SW 1271 (cell line): Measurements from ENCODE around the gene PPFIA4.

Experiments
- DNase-seq, 2 experiments: peaks; one replicate each; lab custom pipeline; 2025; lab: John Stamatoyannopoulos, UW

The PPFIA4 gene

GRCh38 chr1:203099805-203100515, 73.7 kb downstream of the PPFIA4 start:
- DNase-seq = no peak

DNA sequence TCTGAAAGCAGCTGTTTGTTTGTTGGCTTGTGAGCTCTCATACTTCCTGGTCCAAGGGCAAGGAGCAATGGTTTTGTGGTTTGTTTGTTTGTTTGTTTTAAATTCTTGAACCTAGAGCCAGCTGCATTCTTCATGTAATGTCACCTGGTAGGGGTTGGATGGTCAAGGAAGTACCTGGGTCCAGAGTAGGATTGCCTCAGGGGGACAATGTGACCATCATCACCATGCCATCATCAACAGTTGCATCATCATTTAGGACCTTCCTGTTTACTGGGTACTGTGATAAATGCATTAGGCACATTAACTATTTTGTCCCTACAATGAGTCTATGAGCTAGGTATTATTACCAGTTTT, 74.2 kb downstream of the PPFIA4 start:
- no peak for DNase-seq

DNA sequence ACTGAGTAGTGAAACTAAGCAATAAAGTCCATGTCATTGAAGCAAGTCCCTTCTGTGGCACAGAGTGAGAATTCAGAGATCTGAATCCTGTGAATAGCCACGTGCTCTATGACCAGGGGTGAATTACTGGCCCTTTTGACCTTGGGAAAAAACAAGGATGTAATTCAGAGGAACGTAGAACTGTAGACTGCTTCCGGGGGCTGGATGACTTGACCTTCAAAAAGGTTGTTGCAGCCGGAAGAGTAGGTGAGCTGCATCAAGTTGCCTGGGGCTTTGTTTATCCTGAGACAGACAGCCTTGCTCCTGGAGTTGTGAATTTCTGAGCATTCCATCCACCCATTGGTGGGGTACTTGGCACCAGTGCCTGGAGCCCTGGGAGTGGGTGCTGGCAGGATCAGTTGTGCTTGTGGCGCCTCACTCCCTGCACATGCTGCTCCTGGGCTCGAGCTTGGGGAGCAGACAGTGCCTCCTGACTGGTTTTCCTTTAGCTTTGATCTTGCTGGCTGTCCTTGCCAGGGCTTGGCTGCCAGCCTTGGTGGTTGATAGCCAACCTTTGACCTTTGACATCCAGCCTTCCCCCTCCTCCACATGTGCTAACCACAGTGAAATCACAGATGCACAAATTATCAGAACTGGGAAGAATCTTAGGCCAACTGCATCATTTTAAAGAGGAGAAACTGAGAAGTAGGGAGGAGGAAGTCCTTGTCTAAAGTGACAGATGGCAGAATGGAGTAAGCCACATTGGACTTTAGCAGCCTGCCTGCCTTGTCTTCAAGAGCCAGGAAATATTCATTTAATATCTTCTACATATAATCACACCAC, 75.7 kb downstream of the PPFIA4 start:
- DNase-seq = no peak

DNA sequence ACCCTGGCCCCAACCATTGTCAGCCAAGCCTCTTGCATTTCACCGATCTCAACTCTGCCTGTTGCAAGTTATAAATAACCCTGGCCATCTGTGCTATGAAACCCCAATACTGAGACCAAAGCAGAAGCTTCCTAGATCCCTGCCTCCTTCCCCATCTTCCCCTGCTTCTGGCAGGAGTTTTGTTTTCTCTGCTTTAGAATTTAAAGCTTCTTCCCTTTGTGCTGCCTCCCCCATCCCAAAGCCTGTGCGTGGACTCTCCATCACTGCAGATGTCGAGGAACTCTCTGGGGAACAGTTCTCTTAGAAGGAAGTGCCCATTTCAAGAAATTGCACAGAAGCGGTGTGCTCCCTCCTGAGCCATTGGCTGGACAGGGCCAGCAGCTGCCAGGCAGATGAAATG, 76.9 kb downstream of the PPFIA4 start:
- no peak for DNase-seq

- no peak for DNase-seq
Measured at GRCh38 chr1:203103829-203104495, 77.7 kb downstream of the PPFIA4 start.

GRCh38 chr1:203104789-203105390, 78.6 kb downstream of the PPFIA4 start:
- DNase-seq = no peak

GRCh38 chr1:203112475-203112874, 86.2 kb downstream of the PPFIA4 start:
- DNase-seq = no peak

DNA sequence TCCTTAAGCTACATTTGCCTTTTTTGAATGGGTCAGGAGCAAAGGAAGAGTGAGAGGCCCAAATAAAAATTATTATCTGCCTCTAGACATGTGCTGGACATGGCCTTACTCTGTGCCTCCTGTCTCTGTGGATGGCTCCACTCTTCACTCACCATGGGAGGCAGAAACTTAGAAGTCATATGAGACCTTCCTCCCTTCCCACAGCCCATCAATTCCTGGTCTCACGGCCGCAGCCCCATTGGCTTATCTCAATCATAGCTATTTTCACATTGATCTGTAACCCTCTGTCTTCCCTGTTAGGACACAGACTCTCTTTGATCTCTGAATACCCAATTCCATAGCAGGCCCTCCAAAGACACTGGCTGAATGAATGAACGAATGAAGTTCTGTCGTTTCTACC, 87.0 kb downstream of the PPFIA4 start:
- no peak for DNase-seq

- no peak for DNase-seq
Measured at GRCh38 chr1:203114202-203114601, 87.9 kb downstream of the PPFIA4 start.

- no peak for DNase-seq
Measured at GRCh38 chr1:203116091-203116820, 90.0 kb downstream of the PPFIA4 start.

GRCh38 chr1:203117611-203118575, 91.6 kb downstream of the PPFIA4 start:
- peak; percentile 8 to 17 for DNase-seq

DNA sequence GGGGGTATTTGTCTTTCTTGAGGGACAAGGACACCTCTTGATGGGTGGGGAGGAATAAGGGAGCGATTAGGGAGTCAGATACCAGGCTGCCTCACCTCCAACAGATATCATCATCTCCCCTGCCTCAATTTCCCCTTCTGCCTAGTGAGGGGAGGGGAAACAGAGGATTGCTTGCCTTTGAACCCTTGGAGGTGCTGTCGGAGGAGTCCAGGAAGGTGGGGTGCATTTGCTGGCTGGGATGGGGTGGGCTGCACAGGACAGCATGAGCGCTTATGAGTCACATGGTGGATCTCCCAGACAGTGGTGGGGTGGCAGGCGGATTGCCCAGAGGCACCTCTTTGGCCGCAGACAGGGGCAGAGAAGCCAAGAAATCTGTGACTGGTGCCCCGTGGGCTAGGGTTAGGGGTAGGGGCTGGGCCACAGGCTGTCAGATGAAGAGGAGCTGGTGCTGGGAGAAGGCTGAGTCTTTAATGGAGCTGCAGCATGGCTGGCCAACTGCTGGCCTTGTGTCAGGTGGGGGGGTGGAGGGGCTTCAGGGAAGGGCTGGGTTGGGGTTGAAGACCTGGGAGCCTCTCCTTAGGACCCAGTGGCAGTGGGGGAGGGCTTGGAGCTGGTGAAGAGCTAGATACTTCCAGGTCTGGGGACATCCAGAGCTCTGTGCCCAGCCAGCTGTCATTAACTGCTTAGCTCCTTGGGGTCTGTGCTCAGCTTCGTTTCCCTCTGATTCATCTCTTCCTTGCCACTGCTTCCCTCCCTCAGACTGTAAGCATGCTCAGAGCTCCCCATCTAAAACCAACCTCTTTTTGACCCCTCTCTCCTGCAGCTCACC, 94.2 kb downstream of the PPFIA4 start:
- no peak for DNase-seq

GRCh38 chr1:203121186-203122015, 95.1 kb downstream of the PPFIA4 start:
- DNase-seq = no peak

DNA sequence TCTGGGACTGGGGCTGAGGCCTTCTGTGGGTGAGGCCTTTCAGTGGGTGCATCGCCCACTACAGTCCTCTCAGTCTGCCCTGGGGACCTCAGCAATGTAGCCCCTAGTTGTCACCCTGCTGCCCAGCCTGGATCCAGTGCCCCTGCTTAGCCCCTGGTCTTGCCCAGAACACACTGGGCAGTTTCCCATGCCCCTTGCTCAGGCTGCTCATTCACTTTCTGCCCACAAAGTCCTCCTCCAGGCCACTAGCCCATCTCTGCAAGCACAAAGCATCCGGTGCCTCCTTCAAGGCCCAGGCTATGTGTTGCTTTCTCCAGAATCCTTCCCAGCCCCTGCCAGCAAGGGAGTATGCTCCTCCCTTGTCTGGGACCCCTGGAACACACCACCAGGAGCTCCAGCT, 95.9 kb downstream of the PPFIA4 start:
- DNase-seq = no peak

DNA sequence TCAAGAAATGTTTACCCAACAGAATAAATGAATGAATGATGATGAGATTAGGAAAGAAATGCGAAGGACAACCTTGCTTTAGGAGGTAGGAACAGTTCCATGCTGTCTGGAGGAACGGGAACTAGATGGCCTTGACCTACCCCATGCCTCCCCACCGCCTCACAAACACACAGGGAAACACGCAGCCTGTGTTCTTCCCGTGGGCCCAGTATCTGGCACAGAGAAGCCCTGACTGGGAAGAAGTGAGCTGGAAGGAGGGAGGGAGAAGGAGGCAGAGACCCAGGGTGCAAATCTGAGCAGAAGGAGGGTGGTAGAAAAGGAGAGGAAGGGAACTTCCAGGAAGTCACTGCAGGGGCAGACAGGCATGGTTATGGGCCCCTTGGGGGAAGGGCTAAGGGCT, 97.7 kb downstream of the PPFIA4 start:
- no peak for DNase-seq

GRCh38 chr1:203124546-203125317, 98.4 kb downstream of the PPFIA4 start:
- DNase-seq = no peak

DNA sequence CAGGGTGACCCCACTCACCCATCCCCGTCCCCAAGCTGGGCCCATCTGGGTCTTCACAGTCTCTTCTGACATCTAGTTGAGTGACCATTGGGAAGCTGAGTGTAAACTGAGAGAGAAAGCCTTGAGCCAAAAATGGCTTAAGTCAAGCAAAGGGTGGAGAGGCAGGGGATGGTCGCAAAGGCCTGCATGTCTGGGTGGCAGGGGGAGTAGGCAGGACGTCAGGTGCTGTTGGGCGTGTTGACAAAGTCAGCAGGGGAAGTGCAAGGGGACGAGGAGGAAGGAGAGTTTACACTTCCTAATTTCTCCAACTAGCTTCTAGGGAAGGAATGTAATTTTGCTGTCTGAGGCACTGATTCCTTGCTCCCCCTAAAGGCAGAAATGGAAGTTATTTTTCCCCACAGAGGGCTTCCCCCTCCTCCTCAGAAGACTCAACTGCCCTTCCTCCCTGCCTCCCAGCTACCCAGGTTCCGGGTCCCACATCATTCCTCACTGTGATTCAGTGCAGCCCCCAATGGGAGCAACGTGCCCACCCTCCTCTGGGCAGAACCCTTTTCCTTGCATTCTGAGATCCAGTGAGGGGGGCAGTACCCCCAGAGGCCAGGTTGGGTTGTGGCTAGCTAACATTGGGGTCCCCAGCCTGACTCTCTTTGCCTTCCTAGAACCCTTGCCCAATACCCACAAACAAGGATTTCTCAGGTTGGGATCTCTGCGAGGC, 100.0 kb downstream of the PPFIA4 start:
- DNase-seq = no peak
